HL-60 (cell line): Measurements from ENCODE around the gene GRK5.

Experiments used
- DNase-seq, 2 experiments: peaks; one replicate each; pipeline ENCODE4 v3.0.0-alpha.2; 2010 to 2020; ENCODE audit warnings: low read depth in 1 of 2, low spot score in 1 of 2
- H3K27ac ChIP-seq: fragments of 250-450 bp; sonication (Bioruptor Pico); replicated peaks from 2 replicates; pipeline ENCODE4 v1.5.1; 2020; ENCODE audit warnings: mild to moderate bottlenecking, moderate library complexity
- H3K27me3 ChIP-seq: fragments of 250-450 bp; sonication (Bioruptor Pico); 2 replicates; pipeline ENCODE4 v1.5.1; 2021; ENCODE audit warnings: mild to moderate bottlenecking, moderate library complexity; ENCODE audit not compliant: insufficient read depth, poor library complexity, severe bottlenecking
- H3K4me3 ChIP-seq: replicated peaks from 2 replicates; pipeline ENCODE4 v1.5.1; 2011; ENCODE audit warnings: mild to moderate bottlenecking, control low read depth, low read length; ENCODE audit not compliant: insufficient read depth
- GABPA ChIP-seq: IDR thresholded peaks from 2 replicates; pipeline ENCODE4 v1.6.1; 2012; ENCODE audit warnings: low read depth
- POLR2AphosphoS5 ChIP-seq: IDR thresholded peaks from 2 replicates; pipeline ENCODE4 v1.6.1; 2012; ENCODE audit warnings: low read depth
- REST ChIP-seq: IDR thresholded peaks from 2 replicates; pipeline ENCODE4 v1.6.1; 2012; ENCODE audit warnings: low read depth; ENCODE audit not compliant: insufficient replicate concordance
- SPI1 ChIP-seq: IDR thresholded peaks from 2 replicates; pipeline ENCODE4 v1.6.1; 2012; ENCODE audit warnings: low read depth, mild to moderate bottlenecking, borderline replicate concordance
- TF ChIP-seq, protein P1 (sequence below): IDR thresholded peaks from one replicate; pipeline ENCODE4 v1.5.1; 2011; ENCODE audit warnings: low read length, control low read depth, inconsistent platforms; ENCODE audit not compliant: insufficient read depth

The GRK5 gene

GRCh38 chr10:119457966-119458766 is 250.8 kb downstream of the GRK5 start:
- DNase-seq: no peak
- Histone ChIP-seq H3K27me3 (no peaks in the 10 kb centered on the region), H3K4me3 (no peak overlapping the region), H3K27ac (no peak overlapping the region)
- TF ChIP-seq POLR2AphosphoS5 (no peak), GABPA (no peak), REST (no peak), SPI1 (no peak)
- TF ChIP-seq, protein P1, sequence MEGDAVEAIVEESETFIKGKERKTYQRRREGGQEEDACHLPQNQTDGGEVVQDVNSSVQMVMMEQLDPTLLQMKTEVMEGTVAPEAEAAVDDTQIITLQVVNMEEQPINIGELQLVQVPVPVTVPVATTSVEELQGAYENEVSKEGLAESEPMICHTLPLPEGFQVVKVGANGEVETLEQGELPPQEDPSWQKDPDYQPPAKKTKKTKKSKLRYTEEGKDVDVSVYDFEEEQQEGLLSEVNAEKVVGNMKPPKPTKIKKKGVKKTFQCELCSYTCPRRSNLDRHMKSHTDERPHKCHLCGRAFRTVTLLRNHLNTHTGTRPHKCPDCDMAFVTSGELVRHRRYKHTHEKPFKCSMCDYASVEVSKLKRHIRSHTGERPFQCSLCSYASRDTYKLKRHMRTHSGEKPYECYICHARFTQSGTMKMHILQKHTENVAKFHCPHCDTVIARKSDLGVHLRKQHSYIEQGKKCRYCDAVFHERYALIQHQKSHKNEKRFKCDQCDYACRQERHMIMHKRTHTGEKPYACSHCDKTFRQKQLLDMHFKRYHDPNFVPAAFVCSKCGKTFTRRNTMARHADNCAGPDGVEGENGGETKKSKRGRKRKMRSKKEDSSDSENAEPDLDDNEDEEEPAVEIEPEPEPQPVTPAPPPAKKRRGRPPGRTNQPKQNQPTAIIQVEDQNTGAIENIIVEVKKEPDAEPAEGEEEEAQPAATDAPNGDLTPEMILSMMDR: no peak

DNA sequence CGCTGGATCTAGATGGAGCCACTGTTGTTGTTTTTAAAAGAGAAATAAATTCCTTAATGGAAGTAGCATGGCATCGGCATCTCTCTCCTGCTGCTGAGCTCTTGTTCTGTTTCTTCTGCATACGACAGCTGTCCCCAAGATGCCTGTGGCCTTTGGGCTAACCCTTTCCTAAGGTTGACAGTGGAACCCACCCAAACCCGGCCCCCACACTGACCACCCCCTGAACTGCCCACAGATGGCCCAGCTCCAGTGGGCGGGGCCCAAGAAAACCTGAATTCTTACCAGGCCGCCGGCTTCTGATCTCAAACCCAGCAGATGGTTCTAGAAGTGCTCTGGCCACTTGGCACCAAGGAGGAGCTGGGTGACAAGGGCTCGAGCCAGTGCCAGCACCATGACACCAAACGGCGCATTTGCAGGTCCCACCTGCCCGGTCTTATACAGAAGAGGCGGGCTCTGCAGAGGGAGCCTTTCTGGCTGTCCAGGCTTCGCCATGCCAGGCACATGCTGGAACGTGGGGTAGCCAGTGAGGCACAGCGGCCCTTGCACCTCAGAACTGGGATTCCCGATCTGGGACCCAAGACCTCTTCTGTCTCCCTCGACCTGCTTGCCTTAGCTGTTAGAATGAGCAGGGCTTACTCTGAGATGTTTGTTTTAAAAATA is 252.4 kb downstream of the GRK5 start:
- TF ChIP-seq SPI1: no peak
- TF ChIP-seq, protein P1: no peak
- TF ChIP-seq REST: no peak
- no peak for TF ChIP-seq POLR2AphosphoS5
- TF ChIP-seq GABPA: no peak
- Histone ChIP-seq H3K27me3 (no peaks in the 10 kb centered on the region), H3K4me3 (no peak overlapping the region), H3K27ac (no peak overlapping the region)
- no peak for DNase-seq

- Histone ChIP-seq H3K4me3 (no peak overlapping the region), H3K27me3 (no peaks in the 10 kb centered on the region), H3K27ac (no peak overlapping the region)
- TF ChIP-seq SPI1: no peak
- no peak for TF ChIP-seq REST
- no peak for TF ChIP-seq GABPA
- TF ChIP-seq, protein P1: no peak
- TF ChIP-seq POLR2AphosphoS5: no peak
- no peak for DNase-seq
These were observed 253.2 kb downstream of the GRK5 start for GRCh38 chr10:119460369-119461195.
